ENCODE data around the gene NPRL2. TPM values are rescaled to one million over a fixed set of nuclear protein-coding genes. Genes with fewer than 3 reads are reported as not detected.

The NPRL2 gene
- total and polyA plus RNA-seq, 2 donors (not counting 1 experiment from before 2014, with no cell fraction given), result 21.4 to 27.2 TPM

- Histone ChIP-seq H3K9me3 (ENCODE audit: control insufficient read depth, insufficient read depth, low read depth, low read length) (no peaks in the 10 kb centered on the region), H3K27ac (ENCODE audit: insufficient read depth, low read length) (no peak overlapping the region), H3K79me2 (ENCODE audit: control insufficient read depth, insufficient read depth, low read length) (peaks cover 47% of the 10 kb centered on the region), H3K27me3 (ENCODE audit: control insufficient read depth, insufficient read depth, low read length) (no peaks in the 10 kb centered on the region), H2AFZ (ENCODE audit: low read length) (no peak overlapping the region), H3K9ac (ENCODE audit: insufficient read depth, low read length) (no peak overlapping the region), H3K36me3 (ENCODE audit: control insufficient read depth, insufficient read depth, low read length) (no peaks in the 10 kb centered on the region), H3K4me2 (ENCODE audit: extremely low read depth, insufficient read depth, low read length) (no peak overlapping the region), H3K4me1 (ENCODE audit: control insufficient read depth, extremely low read depth, insufficient read depth, low read length) (peaks cover 17% of the 10 kb centered on the region), H3K4me3 (replicated peaks in 1 of 4; ENCODE audit: control extremely low read depth in 1 of 4, insufficient read depth in 1 of 4, low read depth in 3 of 4, low read length in 4 of 4) (peak overlapping the region in 1 of 4 experiments; percentile 10), H4K20me1 (ENCODE audit: control insufficient read depth, extremely low read depth, insufficient read depth, low read length) (no peaks in the 10 kb centered on the region)
- TF ChIP-seq CTCF (conservative IDR thresholded peaks at IDR 0.05 in 1 of 2, IDR thresholded peaks at IDR 0.05 in 1 of 2; ENCODE audit: low read depth in 1 of 2, low read length in 2 of 2) (no peak), EZH2 (IDR thresholded peaks at IDR 0.05; ENCODE audit: low read length, missing control alignments) (no peak)
- no peak for DNase-seq (ENCODE audit: low read depth in 2 of 2)
These were observed 11.6 kb downstream of the NPRL2 start for GRCh38 chr3:50338965-50339364.

- peak; percentile 99 for DNase-seq (ENCODE audit: low read depth in 2 of 2)
- H3K4me2 ChIP-seq (ENCODE audit: extremely low read depth, insufficient read depth, low read length), result peak overlapping the region; percentile 76
- TF ChIP-seq CTCF (conservative IDR thresholded peaks at IDR 0.05 in 1 of 2, IDR thresholded peaks at IDR 0.05 in 1 of 2; ENCODE audit: low read depth in 1 of 2, low read length in 2 of 2) (no peak), EZH2 (IDR thresholded peaks at IDR 0.05; ENCODE audit: low read length, missing control alignments) (no peak)
- H3K27me3 ChIP-seq (ENCODE audit: control insufficient read depth, insufficient read depth, low read length), result no peaks in the 10 kb centered on the region
- peak overlapping the region; percentile 79 to 95 (median 88) for H3K4me3 ChIP-seq (replicated peaks in 1 of 4; ENCODE audit: control extremely low read depth in 1 of 4, insufficient read depth in 1 of 4, low read depth in 3 of 4, low read length in 4 of 4)
- no peaks in the 10 kb centered on the region for H3K9me3 ChIP-seq (ENCODE audit: control insufficient read depth, insufficient read depth, low read depth, low read length)
- H3K79me2 ChIP-seq (ENCODE audit: control insufficient read depth, insufficient read depth, low read length), result peaks cover 62% of the 10 kb centered on the region
- peak overlapping the region; percentile 96 for H3K9ac ChIP-seq (ENCODE audit: insufficient read depth, low read length)
- H3K27ac ChIP-seq (ENCODE audit: insufficient read depth, low read length), result peak overlapping the region; percentile 97
- H3K4me1 ChIP-seq (ENCODE audit: control insufficient read depth, extremely low read depth, insufficient read depth, low read length), result peaks cover 20% of the 10 kb centered on the region
- H4K20me1 ChIP-seq (ENCODE audit: control insufficient read depth, extremely low read depth, insufficient read depth, low read length), result no peaks in the 10 kb centered on the region
- peak overlapping the region; percentile 55 for H2AFZ ChIP-seq (ENCODE audit: low read length)
- H3K36me3 ChIP-seq (ENCODE audit: control insufficient read depth, insufficient read depth, low read length), result no peaks in the 10 kb centered on the region
These were observed 13.3 kb downstream of the NPRL2 start for GRCh38 chr3:50337175-50337861.

- TF ChIP-seq EZH2 (IDR thresholded peaks at IDR 0.05; ENCODE audit: low read length, missing control alignments), result no peak
These were observed 14.0 kb downstream of the NPRL2 start for GRCh38 chr3:50336452-50337174.

More at GRCh38 chr3:50336452-50337174, 14.0 kb downstream of the NPRL2 start:
- Histone ChIP-seq H3K36me3 (ENCODE audit: control insufficient read depth, insufficient read depth, low read length) (peaks cover 3% of the 10 kb centered on the region), H3K9me3 (ENCODE audit: control insufficient read depth, insufficient read depth, low read depth, low read length) (no peaks in the 10 kb centered on the region), H3K27ac (ENCODE audit: insufficient read depth, low read length) (peak overlapping the region; percentile 97), H3K4me1 (ENCODE audit: control insufficient read depth, extremely low read depth, insufficient read depth, low read length) (peaks cover 20% of the 10 kb centered on the region), H4K20me1 (ENCODE audit: control insufficient read depth, extremely low read depth, insufficient read depth, low read length) (no peaks in the 10 kb centered on the region), H3K4me3 (replicated peaks in 1 of 4; ENCODE audit: control extremely low read depth in 1 of 4, insufficient read depth in 1 of 4, low read depth in 3 of 4, low read length in 4 of 4) (peak overlapping the region; percentile 79 to 95 (median 88)), H3K9ac (ENCODE audit: insufficient read depth, low read length) (peak overlapping the region; percentile 96), H3K79me2 (ENCODE audit: control insufficient read depth, insufficient read depth, low read length) (peaks cover 69% of the 10 kb centered on the region), H3K4me2 (ENCODE audit: extremely low read depth, insufficient read depth, low read length) (peak overlapping the region; percentile 75), H3K27me3 (ENCODE audit: control insufficient read depth, insufficient read depth, low read length) (no peaks in the 10 kb centered on the region), H2AFZ (ENCODE audit: low read length) (no peak overlapping the region)
- peak; percentile 26 to 31 for DNase-seq (ENCODE audit: low read depth in 2 of 2)
